Activated naive CD4-positive, alpha-beta T cell treated with anti-CD3 and anti-CD28 coated beads, Interleukin-2, amount 50 U/mL, for 24 hours (primary cell): ENCODE results near the gene VMO1.

Experiments
- H3K27ac Mint-ChIP-seq: one replicate; pipeline ENCODE4 v1.8.0; 2021; ENCODE audit warnings: mild to moderate bottlenecking, mixed read lengths
- H3K27me3 Mint-ChIP-seq: one replicate; pipeline ENCODE4 v1.8.0; 2021; ENCODE audit warnings: mixed read lengths
- H3K36me3 Mint-ChIP-seq: one replicate; pipeline ENCODE4 v1.8.0; 2021; ENCODE audit warnings: mixed read lengths
- H3K4me1 Mint-ChIP-seq: one replicate; pipeline ENCODE4 v1.8.0; 2021; ENCODE audit warnings: mixed read lengths
- H3K4me3 Mint-ChIP-seq: one replicate; pipeline ENCODE4 v1.8.0; 2021; ENCODE audit warnings: mild to moderate bottlenecking, mixed read lengths
- H3K9me3 Mint-ChIP-seq: one replicate; pipeline ENCODE4 v1.8.0; 2021; ENCODE audit warnings: mixed read lengths

The VMO1 gene

DNA sequence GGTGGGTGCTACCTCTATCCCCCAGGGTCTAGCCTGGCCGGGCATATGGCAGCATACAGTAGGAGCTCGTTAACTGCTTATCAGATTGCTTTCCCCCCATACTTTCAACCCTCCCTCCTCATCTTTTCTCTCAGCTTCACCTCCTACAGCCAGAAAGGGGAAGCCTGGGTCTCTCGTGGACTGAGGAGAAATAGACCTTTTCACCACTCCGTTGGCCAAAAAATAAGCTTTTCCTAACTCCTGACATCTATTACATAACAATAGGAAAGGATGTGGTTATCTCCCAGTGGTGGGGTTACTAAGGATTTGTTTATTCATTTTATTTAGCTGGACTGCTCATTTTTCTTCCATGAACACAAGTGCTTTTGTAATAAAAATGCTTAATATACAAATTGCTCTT, 37.5 kb downstream of the VMO1 start:
- Mint-ChIP-seq H3K36me3 (no peaks in the 10 kb centered on the region), H3K27ac (no peak overlapping the region), H3K27me3 (peaks cover 3% of the 10 kb centered on the region), H3K4me1 (peaks cover 15% of the 10 kb centered on the region), H3K4me3 (peak overlapping the region; percentile 1), H3K9me3 (no peaks in the 10 kb centered on the region)

DNA sequence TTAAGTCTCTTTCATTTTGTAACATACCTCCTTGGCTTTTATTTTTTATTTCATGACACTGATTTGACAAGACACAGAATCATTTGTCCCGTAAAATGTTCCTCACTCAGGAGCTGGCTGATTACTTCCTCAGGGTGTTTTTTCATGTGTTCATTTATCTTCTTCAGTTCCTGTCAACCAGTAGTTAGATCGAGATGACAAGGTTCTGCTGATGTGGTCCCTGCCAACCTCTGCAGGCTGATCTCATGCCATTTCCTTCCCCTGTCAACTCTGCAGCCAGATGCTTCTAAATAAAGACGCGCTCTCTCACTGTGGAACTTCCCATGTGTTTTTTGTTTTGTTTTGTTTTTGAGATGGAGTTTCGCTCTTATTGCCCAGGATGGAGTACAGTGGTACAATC, 38.3 kb downstream of the VMO1 start:
- Mint-ChIP-seq H3K4me3 (peak overlapping the region; percentile 51), H3K9me3 (no peaks in the 10 kb centered on the region), H3K27me3 (peaks cover 2% of the 10 kb centered on the region), H3K27ac (peak overlapping the region; percentile 9), H3K4me1 (peaks cover 15% of the 10 kb centered on the region), H3K36me3 (no peaks in the 10 kb centered on the region)

DNA sequence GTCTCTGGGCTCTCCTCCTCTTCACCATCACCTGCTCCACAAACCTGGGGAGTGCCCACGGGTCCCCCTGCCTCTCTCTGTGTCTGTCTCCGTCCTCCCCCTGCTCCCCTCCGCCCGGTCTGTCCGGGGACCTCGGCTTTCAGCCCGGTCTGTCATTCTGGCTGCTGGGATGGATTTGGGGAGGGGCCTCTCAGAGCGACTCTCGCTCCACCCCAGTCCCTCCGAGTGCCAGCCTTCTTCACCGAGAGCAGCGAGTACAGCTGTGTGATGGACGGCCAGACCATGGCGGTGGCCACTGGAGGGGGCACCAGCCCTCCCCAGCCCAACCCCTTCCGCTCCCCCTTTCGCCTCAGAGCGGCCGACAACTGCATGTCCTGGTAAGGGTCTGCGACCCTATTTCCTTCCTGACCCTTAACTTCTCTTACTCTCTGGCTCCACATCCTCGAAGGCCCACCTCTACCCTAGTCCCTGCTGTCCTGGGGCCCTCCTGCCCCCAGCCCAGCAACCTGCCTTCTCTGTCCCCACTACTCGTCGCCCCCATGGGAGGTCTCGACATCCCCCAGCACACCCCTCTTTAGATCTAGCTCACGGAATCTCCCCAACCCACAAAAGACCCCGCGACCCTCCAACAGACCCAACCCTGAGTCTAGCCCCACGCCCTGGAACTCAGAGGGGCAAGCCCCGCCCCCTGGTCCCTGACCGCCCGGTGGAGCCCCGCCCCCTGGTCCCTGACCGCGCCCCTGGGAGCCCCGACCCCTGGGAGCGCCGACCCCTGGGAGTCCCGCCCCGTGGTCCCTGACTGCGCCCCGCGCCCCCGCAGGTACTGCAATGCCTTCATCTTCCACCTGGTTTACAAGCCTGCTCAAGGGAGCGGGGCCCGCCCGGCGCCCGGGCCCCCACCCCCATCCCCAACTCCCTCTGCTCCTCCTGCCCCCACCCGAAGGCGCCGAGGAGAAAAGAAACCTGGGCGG, 40.9 kb downstream of the VMO1 start:
- H3K9me3 Mint-ChIP-seq, result no peaks in the 10 kb centered on the region
- H3K4me1 Mint-ChIP-seq, result peaks cover 17% of the 10 kb centered on the region
- H3K36me3 Mint-ChIP-seq, result no peaks in the 10 kb centered on the region
- peaks cover 4% of the 10 kb centered on the region for H3K27me3 Mint-ChIP-seq
- peak overlapping the region; percentile 41 for H3K27ac Mint-ChIP-seq
- H3K4me3 Mint-ChIP-seq, result no peak overlapping the region

DNA sequence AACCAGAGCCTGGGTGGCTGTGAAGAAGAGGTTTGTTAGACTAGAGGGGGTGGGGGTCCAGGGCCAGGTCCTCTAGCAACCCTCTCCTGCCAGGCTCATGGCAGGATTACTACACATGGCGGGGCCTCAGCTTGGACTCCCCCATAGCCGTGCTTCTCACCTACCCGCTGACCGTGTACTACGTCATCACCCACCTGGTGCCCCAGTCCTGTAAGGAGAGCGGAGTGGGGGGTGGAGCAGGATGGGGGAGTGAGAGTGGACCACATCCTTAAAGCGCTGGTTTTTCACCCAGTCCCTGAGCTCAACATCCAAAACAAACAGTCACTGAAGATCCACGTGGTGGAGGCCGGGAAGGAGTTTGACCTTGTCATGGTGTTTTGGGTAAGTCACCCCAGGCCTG, 42.3 kb downstream of the VMO1 start:
- Mint-ChIP-seq H3K9me3 (no peaks in the 10 kb centered on the region), H3K27ac (no peak overlapping the region), H3K4me1 (peaks cover 20% of the 10 kb centered on the region), H3K4me3 (no peak overlapping the region), H3K27me3 (peaks cover 4% of the 10 kb centered on the region), H3K36me3 (no peaks in the 10 kb centered on the region)

DNA sequence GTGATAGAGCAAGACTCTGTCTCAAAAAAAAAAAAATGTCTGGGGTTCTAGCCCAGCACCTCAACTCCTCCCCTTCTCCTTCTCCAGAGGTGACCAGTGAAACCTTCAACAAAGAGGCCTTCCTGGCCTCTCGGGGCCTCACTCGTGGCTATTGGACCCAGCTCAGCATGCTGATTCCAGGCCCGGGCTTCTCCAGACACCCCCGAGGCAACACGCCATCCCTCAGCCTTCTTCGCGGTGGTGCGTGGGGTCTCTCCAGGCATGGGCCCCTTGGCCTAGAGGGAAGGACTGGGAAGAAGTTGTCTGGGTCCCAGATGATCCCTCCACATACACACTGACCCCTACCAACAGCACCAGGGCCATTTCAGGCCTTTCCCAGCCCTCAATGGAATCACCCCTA, 42.9 kb downstream of the VMO1 start:
- H3K27ac Mint-ChIP-seq, result no peak overlapping the region
- no peaks in the 10 kb centered on the region for H3K36me3 Mint-ChIP-seq

DNA sequence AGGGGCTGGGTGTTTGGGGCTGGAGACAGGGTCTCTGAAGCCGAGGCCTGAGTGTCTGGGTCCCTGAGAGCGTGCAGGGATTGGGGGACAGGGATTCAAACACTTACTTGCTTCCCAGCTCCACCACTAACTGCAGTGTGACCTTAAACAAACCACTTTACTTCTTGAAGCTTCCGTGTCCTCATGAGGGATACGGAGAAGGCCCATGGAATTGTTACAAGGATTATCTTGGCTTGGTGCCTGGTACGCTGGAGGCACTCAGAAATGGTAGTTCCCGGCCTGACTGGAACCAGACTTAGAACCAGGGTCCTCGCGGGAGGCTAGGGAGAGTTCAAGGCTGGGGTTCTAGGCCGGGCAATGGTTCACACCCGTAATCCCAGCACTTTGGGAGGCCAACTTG, 43.5 kb downstream of the VMO1 start:
- H3K36me3 Mint-ChIP-seq, result no peaks in the 10 kb centered on the region
- peaks cover 4% of the 10 kb centered on the region for H3K27me3 Mint-ChIP-seq
- H3K4me3 Mint-ChIP-seq, result no peak overlapping the region
- H3K9me3 Mint-ChIP-seq, result no peaks in the 10 kb centered on the region
- no peak overlapping the region for H3K27ac Mint-ChIP-seq
- peaks cover 16% of the 10 kb centered on the region for H3K4me1 Mint-ChIP-seq

More for the DNA sequence above, 42.9 kb downstream of the VMO1 start:
- Mint-ChIP-seq H3K9me3 (no peaks in the 10 kb centered on the region), H3K27me3 (peaks cover 4% of the 10 kb centered on the region), H3K4me3 (no peak overlapping the region), H3K4me1 (peaks cover 20% of the 10 kb centered on the region)

DNA sequence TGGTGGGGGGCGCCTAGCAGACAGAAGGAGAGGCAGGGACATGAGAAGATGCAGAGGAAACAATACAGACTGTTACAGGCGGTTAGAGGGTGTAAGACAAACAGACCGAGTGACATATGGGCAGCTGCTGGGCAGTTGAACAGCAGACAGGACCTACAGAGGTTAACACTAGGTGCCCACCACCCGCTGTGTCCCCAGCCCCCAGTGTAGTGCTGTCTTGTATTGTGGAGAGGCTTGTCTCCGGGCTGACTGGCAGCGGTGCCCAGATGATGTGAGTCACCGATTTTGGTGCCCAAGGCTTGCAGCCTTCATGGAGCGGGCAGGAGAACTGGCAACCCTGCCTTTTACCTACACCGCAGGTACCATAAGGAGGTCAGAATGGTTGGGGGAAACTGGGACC, 44.0 kb downstream of the VMO1 start:
- Mint-ChIP-seq H3K36me3 (no peaks in the 10 kb centered on the region), H3K27me3 (peaks cover 4% of the 10 kb centered on the region), H3K4me3 (no peak overlapping the region), H3K4me1 (peaks cover 15% of the 10 kb centered on the region), H3K9me3 (no peaks in the 10 kb centered on the region), H3K27ac (no peak overlapping the region)

DNA sequence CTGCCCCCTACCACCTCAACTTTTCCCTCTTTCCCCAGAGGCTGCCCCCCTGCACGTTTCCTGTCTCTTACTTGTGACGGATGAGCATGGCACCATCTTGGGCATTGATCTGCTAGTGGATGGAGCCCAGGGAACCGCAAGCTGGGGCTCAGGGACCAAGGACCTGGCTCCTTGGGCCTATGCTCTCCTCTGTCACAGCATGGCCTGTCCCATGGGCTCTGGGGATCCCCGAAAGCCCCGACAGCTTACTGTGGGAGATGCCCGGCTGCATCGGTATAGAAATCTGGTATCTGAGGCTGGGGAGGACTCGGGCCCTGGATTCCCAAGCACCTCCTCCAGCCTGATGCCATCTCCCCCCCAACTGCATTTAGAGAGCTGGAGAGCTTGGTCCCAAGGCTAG, 44.6 kb downstream of the VMO1 start:
- Mint-ChIP-seq H3K4me1 (peaks cover 15% of the 10 kb centered on the region), H3K27me3 (peaks cover 4% of the 10 kb centered on the region), H3K27ac (no peak overlapping the region), H3K4me3 (no peak overlapping the region), H3K9me3 (no peaks in the 10 kb centered on the region), H3K36me3 (no peaks in the 10 kb centered on the region)

DNA sequence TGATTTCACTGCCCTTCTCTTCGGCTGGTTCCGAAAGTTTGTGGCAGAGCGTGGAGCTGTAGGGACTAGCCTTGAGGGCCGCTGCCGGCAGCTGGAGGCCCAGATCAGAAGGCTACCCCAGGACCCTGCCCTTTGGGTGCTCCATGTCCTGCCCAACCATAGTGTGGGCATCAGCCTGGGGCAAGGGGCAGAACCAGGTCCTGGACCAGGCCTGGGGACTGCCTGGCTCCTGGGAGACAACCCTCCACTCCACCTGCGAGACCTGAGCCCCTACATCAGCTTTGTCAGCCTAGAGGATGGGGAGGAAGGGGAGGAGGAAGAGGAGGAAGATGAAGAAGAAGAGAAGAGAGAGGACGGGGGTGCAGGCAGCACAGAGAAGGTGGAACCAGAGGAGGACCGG, 45.6 kb downstream of the VMO1 start:
- no peaks in the 10 kb centered on the region for H3K36me3 Mint-ChIP-seq
- no peaks in the 10 kb centered on the region for H3K9me3 Mint-ChIP-seq
- peak overlapping the region; percentile 60 for H3K27ac Mint-ChIP-seq
- H3K4me1 Mint-ChIP-seq, result peaks cover 20% of the 10 kb centered on the region
- peaks cover 4% of the 10 kb centered on the region for H3K27me3 Mint-ChIP-seq
- peak overlapping the region; percentile 86 for H3K4me3 Mint-ChIP-seq

DNA sequence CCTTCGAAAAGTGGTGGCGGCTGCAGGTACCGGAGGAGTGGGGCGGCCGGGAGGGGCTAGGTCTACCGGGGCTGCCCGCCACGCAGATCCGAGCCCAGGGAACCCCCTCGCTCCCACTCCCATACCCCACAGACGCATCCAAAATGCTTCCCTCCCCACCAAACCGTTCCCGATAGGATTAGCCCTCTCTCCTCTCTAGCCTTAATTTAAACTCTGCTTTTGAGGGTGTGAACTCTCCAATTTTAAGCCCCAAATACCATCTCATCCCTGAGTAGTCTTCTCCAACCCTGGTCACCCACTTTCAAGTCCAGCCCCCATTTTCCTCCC, 46.2 kb downstream of the VMO1 start:
- Mint-ChIP-seq H3K4me1 (peaks cover 20% of the 10 kb centered on the region), H3K4me3 (peak overlapping the region; percentile 86), H3K27me3 (peaks cover 2% of the 10 kb centered on the region), H3K27ac (peak overlapping the region; percentile 60), H3K36me3 (no peaks in the 10 kb centered on the region), H3K9me3 (no peaks in the 10 kb centered on the region)

DNA sequence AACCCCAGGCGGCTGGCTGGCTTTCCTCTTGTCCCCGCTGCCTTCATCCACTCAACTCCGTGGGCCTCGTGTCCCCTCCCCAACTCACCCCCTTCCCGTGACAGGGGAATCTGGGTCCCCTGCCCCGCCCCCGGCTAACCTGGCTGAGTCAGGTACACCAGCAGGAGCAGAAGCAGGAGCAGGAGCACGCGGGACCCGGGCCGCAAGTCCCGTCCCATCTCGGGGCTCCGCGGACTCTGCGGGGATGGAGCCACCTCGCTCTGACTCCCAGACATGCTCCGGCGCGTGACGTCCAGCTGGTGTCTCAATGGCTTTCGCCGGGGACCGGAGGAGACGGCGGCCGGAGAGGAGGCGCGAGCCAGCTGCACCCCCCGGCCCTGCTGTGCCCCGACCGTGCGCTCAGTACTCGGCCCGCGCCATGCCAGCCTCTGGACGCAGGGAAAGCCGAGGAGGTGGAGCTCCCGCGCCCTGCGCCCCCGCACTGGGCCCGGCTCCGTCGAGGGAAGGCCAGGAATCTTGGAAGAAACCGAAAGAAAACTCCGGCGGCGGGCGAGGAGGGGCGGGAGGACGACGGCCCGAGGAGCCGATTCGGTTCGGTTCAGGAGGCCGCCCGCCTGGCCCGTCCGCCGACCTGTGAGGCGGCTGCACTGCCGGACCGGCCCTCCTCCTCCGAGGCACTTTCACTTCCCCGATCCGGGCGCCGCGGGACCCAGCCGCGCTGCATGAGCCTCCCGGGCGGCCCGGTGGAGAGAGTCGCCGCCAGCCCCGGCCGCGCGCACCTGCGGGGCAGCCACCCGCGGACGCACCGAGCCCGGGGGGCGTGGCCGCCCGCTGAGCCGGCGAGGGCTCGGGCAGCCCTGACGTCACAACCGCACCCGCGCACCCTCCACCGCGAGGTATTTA, 46.8 kb downstream of the VMO1 start, which contains the start of the genes CXCL16 and ZMYND15:
CXCL16 (minus strand) TSS at position 807 of the 903 bp plus-strand sequence; CDS start at position 218, 589 bp downstream.
ZMYND15 (plus strand) TSS at position 712 of the 903 bp plus-strand sequence. CDS start 716 bp downstream, outside the sequence.
- Mint-ChIP-seq H3K9me3 (no peaks in the 10 kb centered on the region), H3K27ac (peak within 1 kb of the TSS; percentile 60), H3K4me3 (peak within 1 kb of the TSS; percentile 86), H3K36me3 (no peaks in the 10 kb centered on the region), H3K4me1 (peaks cover 20% of the 10 kb centered on the region), H3K27me3 (peaks cover 2% of the 10 kb centered on the region)

DNA sequence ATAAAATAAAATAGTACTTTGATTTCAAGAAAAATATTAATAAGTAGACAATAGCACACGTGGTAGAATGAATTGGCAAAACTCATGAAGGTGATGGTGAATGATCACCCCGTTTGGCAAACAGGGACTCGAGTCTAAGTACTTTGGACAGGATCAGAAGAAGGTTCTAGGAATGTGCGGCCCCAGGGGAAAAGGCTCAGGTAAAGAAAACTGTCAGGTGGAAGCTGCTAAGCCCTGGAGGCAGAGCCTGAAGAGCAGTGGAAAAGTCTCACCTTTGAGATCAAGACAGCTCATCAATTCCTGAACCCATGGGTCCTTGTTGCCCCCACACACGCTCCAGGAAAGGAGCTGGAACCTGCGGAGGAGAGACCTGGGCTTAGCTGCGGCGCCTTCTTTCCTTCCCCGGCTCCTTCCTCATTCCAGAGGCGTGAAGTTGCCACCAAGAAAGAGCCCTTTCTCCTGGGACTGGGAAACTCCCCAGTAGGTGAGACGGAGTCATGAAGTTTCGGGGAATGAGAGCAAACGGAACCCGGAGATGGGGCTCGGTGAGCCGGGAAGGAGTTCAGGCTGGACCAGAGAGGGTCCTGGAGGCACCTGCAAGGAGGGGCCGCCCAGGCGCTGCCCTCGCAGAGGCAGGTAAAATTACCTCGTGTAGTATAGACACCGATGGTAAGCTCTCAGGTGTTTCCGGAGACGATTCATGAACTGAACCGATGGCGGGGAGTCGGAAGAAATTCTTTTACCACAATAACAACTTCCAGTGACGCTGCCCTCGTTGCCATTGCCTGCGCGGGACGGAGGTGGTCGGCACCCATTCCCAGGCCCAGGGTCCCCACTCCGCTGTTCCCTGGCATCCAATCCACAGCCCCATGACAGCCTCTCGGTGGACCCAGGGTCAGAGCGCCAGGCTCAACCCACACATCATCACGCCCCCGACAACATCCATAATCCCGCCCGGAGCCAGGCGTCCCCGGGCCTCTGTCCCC, 47.7 kb downstream of the VMO1 start:
- peaks cover 21% of the 10 kb centered on the region for H3K4me1 Mint-ChIP-seq
- peak overlapping the region; percentile 35 for H3K27ac Mint-ChIP-seq
- no peaks in the 10 kb centered on the region for H3K36me3 Mint-ChIP-seq
- peaks cover 2% of the 10 kb centered on the region for H3K27me3 Mint-ChIP-seq
- H3K9me3 Mint-ChIP-seq, result no peaks in the 10 kb centered on the region
- H3K4me3 Mint-ChIP-seq, result peak overlapping the region; percentile 84

DNA sequence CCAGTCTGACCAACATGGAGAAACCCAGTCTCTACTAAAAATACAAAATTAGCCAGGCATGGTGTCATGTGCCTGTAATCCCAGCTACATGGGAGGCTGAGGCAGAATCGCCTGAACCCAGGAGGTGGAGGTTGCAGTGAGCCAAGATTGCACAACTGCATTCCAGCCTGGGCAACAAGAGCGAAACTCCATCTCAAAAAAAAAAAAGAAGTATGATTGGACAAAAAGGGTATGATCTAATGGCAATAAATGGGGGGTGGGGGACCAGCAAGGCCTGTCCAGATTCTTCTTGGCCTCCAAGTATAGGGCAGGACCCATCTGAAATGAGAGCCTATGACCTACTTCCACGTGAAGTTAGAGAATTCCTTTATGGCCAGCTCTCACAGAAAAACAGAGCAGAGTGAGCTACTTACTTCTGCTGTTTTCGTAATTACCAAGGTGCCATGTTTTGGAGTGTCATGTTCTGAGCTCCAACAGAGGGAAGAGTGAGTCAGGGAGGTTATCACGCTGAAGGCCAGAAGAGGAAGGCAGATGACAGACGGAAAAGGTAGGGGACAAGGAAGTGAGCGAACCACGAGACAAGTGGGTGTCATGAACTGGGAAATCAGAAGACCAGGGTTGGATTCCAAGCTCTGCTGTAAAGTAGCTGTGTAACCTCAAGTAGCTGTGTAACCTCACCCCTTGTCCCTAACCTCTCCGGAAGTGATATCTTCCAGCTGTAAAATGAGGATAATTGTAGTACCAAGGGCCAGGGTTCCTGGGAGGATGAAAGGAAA, 50.1 kb downstream of the VMO1 start:
- no peaks in the 10 kb centered on the region for H3K27me3 Mint-ChIP-seq
- peaks cover 2% of the 10 kb centered on the region for H3K36me3 Mint-ChIP-seq
- H3K4me3 Mint-ChIP-seq, result no peak overlapping the region
- no peak overlapping the region for H3K27ac Mint-ChIP-seq
- H3K9me3 Mint-ChIP-seq, result no peaks in the 10 kb centered on the region
- H3K4me1 Mint-ChIP-seq, result peaks cover 36% of the 10 kb centered on the region
